ENCODE data around the gene FAM184A.

FAM184A gene

DNA sequence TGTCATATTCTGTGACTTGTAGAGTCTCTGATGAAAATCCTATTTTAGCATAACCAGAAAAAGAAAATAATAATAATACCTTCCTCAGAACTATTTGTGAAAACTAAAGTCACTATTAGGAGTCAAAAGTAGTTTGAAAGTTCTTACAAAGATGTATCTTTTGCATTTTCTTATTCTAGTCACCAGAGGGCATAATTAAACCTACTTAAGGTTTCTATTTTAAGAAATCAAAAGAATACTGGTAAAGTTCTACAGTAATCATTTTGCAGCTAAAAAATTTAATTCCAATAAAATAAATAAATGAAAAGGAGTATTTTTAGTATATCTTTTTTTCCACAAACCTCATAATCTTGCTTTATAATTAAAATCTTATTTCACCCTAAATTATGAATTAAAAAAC lies 115.5 kb downstream of the FAM184A start:
- peak; percentile 3 for DNase-seq

DNA sequence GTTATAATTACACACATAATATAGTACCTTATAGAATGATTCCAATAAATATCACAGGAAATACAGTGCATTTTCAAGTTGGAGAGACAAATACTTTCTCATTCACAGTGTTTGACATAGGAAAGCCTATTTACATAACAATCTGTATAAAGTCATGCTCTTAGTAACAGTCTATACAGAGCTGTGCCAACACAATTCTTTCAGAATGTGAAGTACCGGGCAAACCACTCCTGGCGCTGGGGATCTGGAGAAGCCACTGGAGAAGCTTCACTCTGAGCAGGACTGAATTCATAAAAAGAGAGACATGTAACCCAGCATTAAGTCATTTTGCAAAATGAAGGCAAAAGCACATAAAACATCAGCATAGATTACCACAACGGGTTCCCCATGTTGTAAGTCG lies 118.6 kb downstream of the FAM184A start:
- no peak for DNase-seq

DNA sequence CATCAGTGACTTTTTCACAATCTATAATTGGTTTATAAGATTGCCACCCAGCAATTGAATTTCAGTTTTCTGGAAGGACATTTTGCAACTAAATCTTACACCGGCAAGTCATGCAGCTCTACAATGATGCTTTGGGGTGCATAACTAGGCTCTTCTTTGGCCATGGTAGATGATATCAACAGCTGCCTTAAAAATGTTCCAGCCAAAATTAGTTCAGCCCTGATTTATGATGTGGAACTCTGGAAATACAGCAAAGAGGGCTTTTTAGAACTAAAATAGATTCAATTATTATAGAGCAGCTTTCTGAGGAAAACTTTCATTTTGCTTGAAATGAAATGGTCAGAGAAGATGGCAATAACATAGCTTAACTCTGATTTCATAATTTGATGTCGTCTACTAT lies 125.1 kb downstream of the FAM184A start:
- no peak for DNase-seq

GRCh38 chr6:118952683-118953082 lies 125.8 kb downstream of the FAM184A start:
- DNase-seq: no peak

DNA sequence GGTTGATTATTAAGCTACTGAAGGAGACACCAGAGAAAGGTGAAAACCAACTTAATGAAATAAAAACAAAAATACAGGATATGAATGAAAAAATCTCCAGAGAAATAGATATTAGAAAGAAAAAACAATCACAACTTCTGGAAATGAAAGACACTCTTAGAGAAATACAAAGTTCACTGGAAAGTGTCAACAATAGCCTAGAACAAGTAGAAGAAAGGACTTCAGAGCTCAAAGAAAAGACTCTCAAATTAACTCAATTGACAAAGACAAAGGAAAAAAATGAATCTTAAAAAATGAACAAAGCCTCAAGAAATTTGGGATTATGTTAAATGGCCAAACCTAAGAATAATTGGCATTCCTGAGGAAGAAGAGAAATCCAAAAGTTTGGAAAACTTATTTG lies 133.2 kb downstream of the FAM184A start:
- no peak for DNase-seq

DNA sequence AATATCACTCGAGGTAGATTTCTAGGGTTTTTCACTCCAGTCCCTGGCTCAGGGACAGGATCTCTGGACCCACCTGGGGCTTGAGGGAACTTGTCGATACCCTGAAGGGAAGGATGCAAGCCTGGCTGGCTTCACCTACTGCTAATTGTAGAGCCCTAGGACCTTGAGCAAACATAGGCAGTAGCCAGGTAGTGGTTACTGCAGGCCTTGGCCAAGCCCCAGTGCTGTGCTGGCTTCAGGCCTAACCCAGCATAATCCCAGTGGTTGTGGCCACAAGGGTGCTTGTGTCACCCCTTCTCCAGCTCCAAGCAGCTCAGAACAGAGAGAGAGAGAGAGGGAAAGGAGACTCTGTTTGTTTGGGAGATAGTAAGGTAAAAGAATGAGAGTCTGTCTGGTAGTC lies 137.7 kb downstream of the FAM184A start:
- no peak for DNase-seq

DNA sequence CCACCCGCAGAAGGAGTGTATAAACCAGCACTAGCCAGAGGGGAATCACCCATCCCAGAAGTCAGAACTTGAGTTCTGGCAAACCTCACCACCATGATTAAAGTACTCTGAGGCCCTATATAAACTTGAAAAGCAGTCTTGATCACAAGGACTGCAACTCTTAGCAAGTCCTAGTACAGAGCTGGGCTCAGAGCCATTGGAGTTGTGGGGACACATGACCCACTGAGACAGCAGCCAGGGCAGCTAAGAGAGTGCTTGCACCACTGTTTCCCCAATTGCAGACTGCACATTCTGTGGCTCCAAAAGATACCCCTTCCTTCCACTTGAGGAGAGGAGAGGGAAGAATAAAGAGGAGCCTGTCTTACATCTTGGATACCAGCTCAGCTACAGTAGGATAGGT lies 138.8 kb downstream of the FAM184A start:
- no peak for DNase-seq

DNA sequence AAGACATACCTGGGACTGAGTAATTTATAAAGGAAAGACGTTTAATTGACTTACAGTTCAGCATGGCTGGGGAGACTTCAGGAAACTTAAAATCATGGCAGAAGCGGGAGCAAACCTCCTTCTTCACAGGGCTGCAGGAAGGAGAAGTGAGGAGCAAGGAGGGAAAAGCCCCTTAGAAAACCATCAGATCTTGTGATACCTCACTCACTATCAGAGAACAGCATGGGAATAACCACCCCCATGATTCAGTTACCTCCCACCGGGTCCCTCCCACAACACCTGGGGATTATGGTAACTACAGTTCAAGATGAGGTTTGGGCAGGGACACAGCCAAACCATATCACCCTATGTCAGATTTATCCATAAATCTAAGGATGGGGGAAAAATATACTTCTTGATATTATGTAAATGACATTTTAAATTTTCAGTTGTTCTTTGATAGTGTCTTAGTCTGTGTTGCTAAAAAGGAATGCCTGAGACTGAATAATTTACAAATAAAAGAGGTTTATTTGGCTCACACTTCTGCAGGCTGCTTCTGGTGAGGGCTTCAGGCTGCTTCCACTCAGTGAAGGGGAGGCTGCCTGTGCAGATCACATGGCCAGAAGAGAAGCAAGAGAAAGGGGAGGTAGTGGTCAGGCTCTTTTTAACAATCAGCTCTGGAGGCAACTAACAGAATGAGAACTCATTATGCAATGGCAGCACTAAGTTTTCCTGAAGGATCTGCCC lies 142.3 kb downstream of the FAM184A start:
- DNase-seq: no peak

GRCh38 chr6:118935331-118935668 lies 143.2 kb downstream of the FAM184A start:
- no peak for DNase-seq

DNA sequence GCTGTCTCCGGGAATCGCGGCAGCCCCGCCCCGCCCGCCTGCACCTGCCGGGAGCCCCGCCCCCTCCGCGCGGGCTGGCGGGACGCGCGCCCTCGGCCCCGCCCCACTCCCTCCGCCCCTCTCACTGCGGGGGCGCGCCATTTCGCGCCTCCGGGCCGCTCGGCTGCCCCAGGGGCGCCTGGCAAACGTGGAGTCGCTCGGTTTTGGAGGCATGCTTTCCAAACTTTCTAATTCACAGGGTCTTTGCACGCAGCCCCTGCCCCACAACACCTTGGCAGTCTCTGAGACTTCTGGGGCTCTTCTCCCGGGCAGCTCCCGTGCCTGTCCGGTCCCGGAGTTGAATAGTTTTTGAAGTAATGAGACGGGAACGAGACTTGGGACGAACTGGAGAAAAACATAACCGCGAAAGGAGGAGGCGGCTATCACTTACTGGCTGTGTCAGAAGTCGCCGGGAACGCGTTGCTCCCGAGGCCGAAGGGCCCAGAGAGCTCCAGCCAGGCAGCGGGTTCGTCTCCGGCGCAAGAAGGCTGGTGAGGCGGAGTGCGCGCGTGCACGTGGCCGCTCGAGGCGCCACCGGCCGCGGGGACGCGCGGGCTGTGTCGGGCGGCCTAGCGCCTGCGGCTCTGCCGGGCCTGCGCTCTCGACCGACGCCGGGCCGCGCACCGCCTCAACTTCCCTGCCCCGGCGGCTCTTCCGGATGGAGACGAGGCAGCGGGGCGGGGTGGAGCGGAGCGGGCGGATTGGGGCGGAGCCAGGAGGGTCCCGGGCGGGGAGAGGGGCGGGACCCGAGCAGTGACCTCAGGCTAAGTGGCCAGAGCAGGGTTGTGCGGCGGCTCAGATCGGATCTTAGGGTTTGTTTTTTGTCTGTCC lies 143.8 kb downstream of the FAM184A start, which contains the start of gene MCM9:
Gene MCM9, minus strand, starts transcription at position 699 of the 870 bp plus-strand sequence. CDS start 3,436 bp downstream, outside the sequence.
- peak; percentile 89 for DNase-seq

- DNase-seq: no peak
Observed at GRCh38 chr6:118933855-118934460, 144.5 kb downstream of the FAM184A start.

DNA sequence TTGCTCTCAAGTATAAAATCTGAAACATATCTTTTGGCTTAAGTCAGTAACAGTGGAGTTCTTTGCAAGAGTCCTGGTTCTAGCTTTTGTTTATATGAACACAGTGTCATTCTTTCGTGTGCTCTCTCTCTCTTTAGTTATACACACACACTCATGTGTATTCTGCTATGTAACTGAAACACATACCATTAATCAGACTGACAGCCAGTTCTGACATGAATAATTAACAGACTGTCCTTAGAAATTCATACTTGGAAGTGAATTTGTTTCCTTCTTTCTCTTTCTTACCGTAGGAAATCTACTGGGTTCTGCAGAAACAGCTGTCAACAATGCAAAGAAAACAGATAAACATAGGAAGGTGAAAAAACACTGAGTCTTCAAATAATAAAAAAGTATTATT lies 146.0 kb downstream of the FAM184A start:
- DNase-seq: no peak

GRCh38 chr6:118931436-118931835 lies 147.0 kb downstream of the FAM184A start:
- no peak for DNase-seq

GRCh38 chr6:118930680-118931079 lies 147.8 kb downstream of the FAM184A start:
- no peak for DNase-seq

DNA sequence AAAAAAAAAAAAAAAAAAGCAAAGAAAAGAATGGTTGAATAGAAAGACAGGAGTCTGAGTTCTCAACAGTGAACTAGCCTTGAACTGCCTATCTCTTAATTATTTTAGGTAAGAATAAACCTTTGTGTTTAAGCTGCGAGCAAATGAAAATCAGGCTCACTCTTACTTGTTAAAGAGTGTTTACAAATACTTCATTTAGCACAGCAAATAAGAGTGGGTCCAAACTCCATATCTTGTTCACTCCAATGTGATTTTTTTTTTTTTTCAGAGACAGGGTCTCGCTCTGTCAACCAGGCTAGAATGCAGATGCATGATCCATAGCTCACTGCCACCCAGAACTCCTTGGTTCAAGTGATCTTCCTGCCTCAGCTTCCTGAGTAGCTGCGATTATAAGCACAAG lies 155.4 kb downstream of the FAM184A start:
- DNase-seq: no peak

DNA sequence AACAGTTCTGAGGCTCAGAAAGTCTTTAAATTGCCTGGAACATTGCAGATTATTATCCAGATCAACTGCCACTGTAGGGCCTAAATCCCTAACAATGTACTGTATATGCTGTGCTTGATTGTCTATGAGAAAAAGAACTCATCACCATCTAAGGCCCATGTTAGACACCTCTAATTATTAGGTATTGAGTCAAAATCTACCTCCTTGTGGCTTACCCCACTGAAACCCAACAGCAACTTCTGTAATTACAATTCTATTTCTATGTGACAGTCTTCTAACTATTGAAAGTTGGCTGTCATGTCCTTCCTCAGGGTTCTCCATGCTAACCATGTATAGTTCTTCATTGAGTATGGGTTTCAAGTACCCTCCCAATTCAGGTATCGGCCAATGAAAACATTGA lies 157.4 kb downstream of the FAM184A start:
- DNase-seq: no peak

DNA sequence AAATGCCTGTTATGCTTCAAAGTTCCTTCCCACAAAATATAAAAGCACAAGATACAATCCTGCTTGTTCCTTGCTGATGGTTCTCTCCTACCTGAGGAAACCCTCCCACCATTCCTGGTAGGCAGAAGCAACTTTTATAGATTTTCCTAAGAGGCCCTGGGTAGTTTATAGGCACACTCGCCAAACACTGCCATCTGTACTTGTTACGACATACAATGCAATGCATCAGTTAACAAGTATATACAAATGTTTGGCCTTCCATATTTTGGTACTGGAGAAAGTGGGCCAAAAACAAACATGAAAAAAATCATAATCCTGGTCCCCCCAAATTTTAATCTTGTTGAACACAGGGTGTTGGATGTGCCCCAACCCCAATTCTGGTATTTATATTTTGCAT lies 160.1 kb downstream of the FAM184A start:
- DNase-seq: no peak

- DNase-seq: peak; percentile 3
Observed at GRCh38 chr6:118917546-118918328, 160.7 kb downstream of the FAM184A start.

DNA sequence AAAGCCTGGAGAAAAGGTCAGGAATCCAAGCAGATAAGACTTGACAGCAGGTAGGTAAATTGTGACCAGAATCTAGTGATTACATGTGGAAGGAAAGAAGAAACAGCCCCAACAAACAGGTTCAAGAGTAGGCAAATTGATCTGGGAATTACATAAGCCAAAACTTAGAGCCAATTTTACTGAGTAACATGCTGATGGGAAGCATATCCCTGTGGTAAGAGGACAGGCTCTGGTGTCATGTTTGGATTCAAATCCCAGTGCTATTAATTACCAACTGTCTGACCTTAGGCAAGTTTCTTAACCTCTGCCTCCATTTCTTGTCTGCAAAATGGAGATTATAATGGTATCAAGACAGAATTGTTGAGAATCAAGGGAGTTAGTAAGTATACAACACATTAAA lies 163.9 kb downstream of the FAM184A start:
- no peak for DNase-seq

DNA sequence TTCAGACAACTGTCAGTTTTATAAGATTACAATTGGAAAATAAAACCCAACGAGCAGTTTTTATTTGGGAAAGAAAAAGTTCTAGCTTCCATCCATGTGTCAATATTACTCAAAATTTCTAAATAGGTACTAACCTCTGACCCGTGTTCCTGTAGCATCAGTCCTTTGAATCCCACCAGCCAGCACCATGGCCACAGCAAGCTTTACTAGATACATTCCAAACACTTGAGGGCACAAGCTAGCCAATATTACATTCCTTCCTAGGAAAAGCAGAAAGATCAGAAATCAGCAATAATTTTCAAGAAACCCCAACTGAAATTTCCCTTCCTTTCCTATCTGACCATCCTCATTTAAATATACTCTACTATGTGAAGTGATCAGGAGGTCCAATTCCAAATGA lies 165.3 kb downstream of the FAM184A start:
- DNase-seq: no peak

- DNase-seq: no peak
Observed at GRCh38 chr6:118912646-118913045, 165.8 kb downstream of the FAM184A start.
